A673 (cell line): Measurements from ENCODE around the gene TRAF3IP1. TPM values are rescaled to one million over a fixed set of nuclear protein-coding genes. Genes with fewer than 3 reads are reported as not detected.
"Not testable (repeated sequence)": the region's sequence is repeated elsewhere in the genome, so short reads cannot be mapped to it uniquely, and the experiment has no call there.

Experiments
- BruUV-seq: library from RNA; stranded (reverse); fragments of 400-500 nt; replicated peaks from 2 replicates; lab custom pipeline; 2021; lab: Mats Ljungman, UMichigan
- CTCF ChIA-PET: fragments of 300-600 bp; sonication (Branson Sonifier 250); formaldehyde crosslinking; loops from one replicate; lab custom pipeline; 2022; ENCODE audit warnings: antibody characterized with exemption; lab: Charles Lee
- POLR2A ChIA-PET: fragments of 300-600 bp; sonication (Branson Sonifier 250); formaldehyde crosslinking; loops from one replicate; lab custom pipeline; 2022; ENCODE audit warnings: antibody characterized with exemption; ENCODE audit not compliant: low non-redundant PET; lab: Charles Lee
- DNase-seq: peaks from one replicate; pipeline ENCODE4 v3.0.0-alpha.2; 2015; ENCODE audit warnings: low spot score
- H3K27ac ChIP-seq: fragments of 200-600 bp; sonication (generic); 2 replicates; pipeline ENCODE4 v1.5.1; 2016; ENCODE audit warnings: mixed run types, low read depth, mild to moderate bottlenecking, mixed read lengths, antibody characterized with exemption, low read length; ENCODE audit not compliant: poor library complexity, severe bottlenecking
- H3K27me3 ChIP-seq: fragments of 200-600 bp; sonication (generic); replicated peaks from 2 replicates; pipeline ENCODE4 v1.6.1; 2017; ENCODE audit warnings: mixed run types, low read depth, mild to moderate bottlenecking, mixed read lengths, antibody characterized with exemption, low read length; ENCODE audit not compliant: insufficient read depth, poor library complexity
- H3K36me3 ChIP-seq: fragments of 200-600 bp; sonication (generic); 2 replicates; pipeline ENCODE4 v1.6.1; 2016; ENCODE audit warnings: mixed run types, mild to moderate bottlenecking, mixed read lengths, antibody characterized with exemption, low read length; ENCODE audit not compliant: insufficient read depth, poor library complexity, severe bottlenecking
- H3K4me1 ChIP-seq: fragments of 200-600 bp; sonication (generic); 2 replicates; pipeline ENCODE4 v1.6.1; 2017; ENCODE audit warnings: mixed run types, mild to moderate bottlenecking, mixed read lengths, antibody characterized with exemption, low read length; ENCODE audit not compliant: insufficient read depth, poor library complexity, severe bottlenecking
- H3K4me3 ChIP-seq: fragments of 200-600 bp; sonication (generic); 2 replicates; pipeline ENCODE4 v1.5.1; 2016; ENCODE audit warnings: low read depth, mixed run types, mild to moderate bottlenecking, mixed read lengths, low read length; ENCODE audit not compliant: poor library complexity, severe bottlenecking
- H3K9me3 ChIP-seq: fragments of 200-600 bp; sonication (generic); 2 replicates; pipeline ENCODE4 v1.6.1; 2016; ENCODE audit warnings: mixed run types, low read depth, mild to moderate bottlenecking, mixed read lengths, antibody characterized with exemption, low read length; ENCODE audit not compliant: poor library complexity, severe bottlenecking
- EZH2 ChIP-seq: fragments of 200-600 bp; sonication (generic); IDR thresholded peaks from 2 replicates; pipeline ENCODE4 v1.6.1; 2017; ENCODE audit warnings: borderline replicate concordance, low read depth, mild to moderate bottlenecking, mixed read lengths, antibody characterized with exemption, low read length; ENCODE audit not compliant: poor library complexity, severe bottlenecking
- intact Hi-C: fragments of 100-400 bp; cut with micrococcal nuclease; formaldehyde crosslinking; loops from one replicate; pipeline ENCODE4 v1.10.0; 2022; ENCODE audit not compliant: unreplicated experiment
- total RNA-seq: library from RNA; stranded (reverse); gene quantifications from 2 replicates; pipeline ENCODE4 v1.2.3, GENCODE V29; 2021
- TF ChIP-seq, protein P1 (sequence below): fragments of 300-800, 200-600 bp; sonication (generic); conservative IDR thresholded peaks from 2 replicates; pipeline ENCODE4 v1.5.1; 2017; ENCODE audit warnings: low read depth, mild to moderate bottlenecking, antibody characterized with exemption, low read length, moderate library complexity, mixed read lengths

Gene TRAF3IP1
- total RNA-seq, 1 experiment from 2014 or later, result 23.0 TPM

DNA sequence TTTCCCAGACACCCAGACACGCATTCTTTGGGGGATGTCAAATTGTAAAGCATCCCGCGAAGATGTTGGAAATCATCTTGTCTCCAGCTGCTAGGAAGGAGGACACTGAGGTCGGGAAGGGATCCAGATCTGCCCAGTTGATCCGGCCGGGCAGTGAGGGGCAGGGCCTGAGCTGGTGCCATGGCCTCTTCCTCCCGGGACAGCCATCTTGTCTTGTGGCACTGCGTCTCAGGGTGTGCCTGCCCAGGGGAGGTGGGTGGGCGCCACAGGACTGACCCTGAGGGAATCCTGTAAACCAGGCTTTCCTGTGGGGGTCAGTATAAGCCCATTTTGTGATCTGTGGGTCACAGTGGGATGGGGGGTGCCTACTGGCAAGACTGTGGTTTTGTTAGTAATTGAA lies 10.1 kb downstream of the TRAF3IP1 start:
- H3K4me1 ChIP-seq, result no peaks in the 10 kb centered on the region
- ChIA-PET POLR2A (no interaction called here), CTCF (no interaction called here)
- H3K9me3 ChIP-seq, result no peaks in the 10 kb centered on the region
- no peaks in the 10 kb centered on the region for H3K27me3 ChIP-seq
- no TSS peak for BruUV-seq
- TF ChIP-seq, protein P1, sequence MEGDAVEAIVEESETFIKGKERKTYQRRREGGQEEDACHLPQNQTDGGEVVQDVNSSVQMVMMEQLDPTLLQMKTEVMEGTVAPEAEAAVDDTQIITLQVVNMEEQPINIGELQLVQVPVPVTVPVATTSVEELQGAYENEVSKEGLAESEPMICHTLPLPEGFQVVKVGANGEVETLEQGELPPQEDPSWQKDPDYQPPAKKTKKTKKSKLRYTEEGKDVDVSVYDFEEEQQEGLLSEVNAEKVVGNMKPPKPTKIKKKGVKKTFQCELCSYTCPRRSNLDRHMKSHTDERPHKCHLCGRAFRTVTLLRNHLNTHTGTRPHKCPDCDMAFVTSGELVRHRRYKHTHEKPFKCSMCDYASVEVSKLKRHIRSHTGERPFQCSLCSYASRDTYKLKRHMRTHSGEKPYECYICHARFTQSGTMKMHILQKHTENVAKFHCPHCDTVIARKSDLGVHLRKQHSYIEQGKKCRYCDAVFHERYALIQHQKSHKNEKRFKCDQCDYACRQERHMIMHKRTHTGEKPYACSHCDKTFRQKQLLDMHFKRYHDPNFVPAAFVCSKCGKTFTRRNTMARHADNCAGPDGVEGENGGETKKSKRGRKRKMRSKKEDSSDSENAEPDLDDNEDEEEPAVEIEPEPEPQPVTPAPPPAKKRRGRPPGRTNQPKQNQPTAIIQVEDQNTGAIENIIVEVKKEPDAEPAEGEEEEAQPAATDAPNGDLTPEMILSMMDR, result no peak
- TF ChIP-seq EZH2, result no peak
- H3K4me3 ChIP-seq, result no peak overlapping the region
- H3K36me3 ChIP-seq, result no peaks in the 10 kb centered on the region
- H3K27ac ChIP-seq, result no peak overlapping the region
- no peak for DNase-seq
- intact Hi-C loops, result no loop called here

DNA sequence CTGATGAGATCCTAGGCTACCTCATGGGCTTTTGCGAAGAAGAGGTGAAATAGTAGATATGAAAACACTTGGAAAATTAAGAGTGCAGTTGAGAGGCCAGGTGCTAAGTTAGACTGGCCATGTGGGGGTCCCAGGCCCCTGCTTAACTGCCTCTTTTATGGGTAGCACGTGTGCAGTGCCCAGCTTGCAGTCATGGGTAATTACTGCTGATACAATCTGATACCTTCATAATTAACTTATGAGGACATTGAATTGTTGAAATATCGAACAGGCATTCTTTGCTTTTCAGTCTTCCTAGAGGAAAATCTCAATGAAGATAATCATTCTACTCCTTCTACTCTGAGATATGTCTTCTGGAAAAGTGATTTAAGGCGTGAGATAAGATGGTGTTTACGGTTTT lies 11.6 kb downstream of the TRAF3IP1 start:
- no peak for DNase-seq
- H3K27ac ChIP-seq, result no peak overlapping the region
- POLR2A ChIA-PET, result no interaction called here
- H3K4me1 ChIP-seq, result no peaks in the 10 kb centered on the region
- CTCF ChIA-PET, result no interaction called here
- no peaks in the 10 kb centered on the region for H3K9me3 ChIP-seq
- BruUV-seq, result no TSS peak
- no peak for TF ChIP-seq EZH2
- TF ChIP-seq, protein P1, result no peak
- no peaks in the 10 kb centered on the region for H3K36me3 ChIP-seq
- H3K4me3 ChIP-seq, result no peak overlapping the region
- H3K27me3 ChIP-seq, result no peaks in the 10 kb centered on the region
- intact Hi-C loops, result no loop called here

DNA sequence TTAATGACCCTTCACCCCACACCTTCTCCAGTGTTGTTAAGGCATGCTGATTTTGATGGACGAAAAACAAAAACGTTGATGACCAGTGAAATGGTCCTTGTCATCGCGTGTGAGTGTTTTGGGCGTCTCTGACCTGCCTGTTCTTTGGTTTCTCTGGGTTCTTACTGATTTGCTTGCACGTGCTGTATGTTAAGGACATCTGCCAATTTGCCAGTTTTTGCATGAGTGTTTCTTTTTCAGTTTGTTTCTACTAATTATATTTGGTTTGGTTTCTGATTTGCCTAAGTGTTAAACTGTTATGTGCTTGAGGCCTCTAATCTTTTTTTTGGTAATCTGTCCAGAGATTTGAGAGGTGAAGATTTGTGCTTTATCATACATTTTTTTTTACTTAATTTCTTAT lies 14.6 kb downstream of the TRAF3IP1 start:
- H3K27me3 ChIP-seq, result no peaks in the 10 kb centered on the region
- intact Hi-C loops, result no loop called here
- POLR2A ChIA-PET, result interaction anchor here (0.7 kb wide), 1 partner anchor 146 kb away, joined by 3 read pairs; no protein-coding TSS in a partner anchor
- no peak overlapping the region for H3K4me3 ChIP-seq
- H3K36me3 ChIP-seq, result no peaks in the 10 kb centered on the region
- no TSS peak for BruUV-seq
- CTCF ChIA-PET, result no interaction called here
- no peak overlapping the region for H3K27ac ChIP-seq
- no peaks in the 10 kb centered on the region for H3K9me3 ChIP-seq
- no peaks in the 10 kb centered on the region for H3K4me1 ChIP-seq
- DNase-seq, result no peak
- no peak for TF ChIP-seq EZH2
- TF ChIP-seq, protein P1, result no peak

DNA sequence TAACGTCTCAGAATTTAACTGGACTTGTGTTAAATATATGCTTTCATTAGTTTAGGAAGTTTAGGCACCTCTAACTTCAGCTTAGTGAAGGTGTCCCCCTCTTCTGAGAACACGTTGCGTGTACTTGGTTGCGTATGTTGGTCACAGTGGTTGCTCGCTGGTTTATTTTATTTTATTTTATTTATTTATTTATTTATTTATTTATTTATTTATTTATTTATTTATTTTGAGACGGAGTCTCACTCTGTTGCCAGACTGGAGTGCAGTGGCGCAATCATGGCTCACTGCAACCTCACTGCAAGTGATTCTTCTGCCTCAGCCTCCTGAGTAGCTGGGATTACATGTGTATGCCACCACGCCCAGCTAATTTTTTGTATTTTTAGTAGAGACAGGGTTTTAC lies 15.3 kb downstream of the TRAF3IP1 start:
- DNase-seq, intact Hi-C loops, H3K9me3 ChIP-seq, H3K27ac ChIP-seq, H3K27me3 ChIP-seq, H3K4me3 ChIP-seq, BruUV-seq, CTCF ChIA-PET, H3K4me1 ChIP-seq, H3K36me3 ChIP-seq: not testable (repeated sequence)
- POLR2A ChIA-PET, result interaction anchor here (0.7 kb wide), 1 partner anchor 147 kb away, joined by 3 read pairs; no protein-coding TSS in a partner anchor
